Fibroblast of skin of scalp (primary cell): ENCODE results near the gene TLL2. TPM values are rescaled to one million over a fixed set of nuclear protein-coding genes. Genes with fewer than 3 reads are reported as not detected.
"Not testable (repeated sequence)": the region's sequence is repeated elsewhere in the genome, so short reads cannot be mapped to it uniquely, and the experiment has no call there.

Experiments used
- DNase-seq: peaks from one replicate; pipeline ENCODE4 v3.0.0-alpha.2; 2013
- polyA plus RNA-seq, 2 experiments: library from polyadenylated mRNA; unstranded; fragments of 120-200 nt; gene quantifications; one replicate each; pipeline ENCODE4 v1.2.1, GENCODE V29; 2013; ENCODE audit not compliant: insufficient read length in 2 of 2

TLL2 gene
- 0.16 TPM for polyA plus RNA-seq (2013, experiment 1 of 2; ENCODE audit: insufficient read length)
- 0.23 TPM for polyA plus RNA-seq (2013, experiment 2 of 2; ENCODE audit: insufficient read length)

GRCh38 chr10:96513698-96514561 lies at the start of gene TLL2:
Gene TLL2 (minus strand): TSS chr10:96513926. CDS start chr10:96513685, 241 bp downstream.
- DNase-seq: peak; percentile 89

- no peak for DNase-seq
Observed at GRCh38 chr10:96560966-96561887, 47.5 kb upstream of the TLL2 start.

DNA sequence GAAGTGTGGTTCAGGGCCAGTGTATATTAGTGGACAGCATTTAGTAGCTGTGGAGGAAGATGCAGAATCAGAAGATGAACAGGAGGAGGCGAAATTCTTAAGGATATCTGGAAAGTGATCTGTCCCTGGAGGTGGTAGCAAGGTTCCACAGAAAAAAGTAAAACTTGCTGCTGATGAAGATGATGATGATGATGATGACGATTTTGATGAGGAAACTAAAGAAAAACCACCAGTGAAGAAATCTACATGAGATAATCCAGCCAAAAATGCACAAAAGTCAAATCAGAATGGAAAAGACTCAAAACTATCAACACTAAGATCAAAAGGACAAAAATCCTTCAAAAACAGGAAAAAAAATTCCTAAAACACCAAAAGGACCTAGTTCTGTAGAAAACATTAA lies 46.8 kb upstream of the TLL2 start:
- DNase-seq: no peak

DNA sequence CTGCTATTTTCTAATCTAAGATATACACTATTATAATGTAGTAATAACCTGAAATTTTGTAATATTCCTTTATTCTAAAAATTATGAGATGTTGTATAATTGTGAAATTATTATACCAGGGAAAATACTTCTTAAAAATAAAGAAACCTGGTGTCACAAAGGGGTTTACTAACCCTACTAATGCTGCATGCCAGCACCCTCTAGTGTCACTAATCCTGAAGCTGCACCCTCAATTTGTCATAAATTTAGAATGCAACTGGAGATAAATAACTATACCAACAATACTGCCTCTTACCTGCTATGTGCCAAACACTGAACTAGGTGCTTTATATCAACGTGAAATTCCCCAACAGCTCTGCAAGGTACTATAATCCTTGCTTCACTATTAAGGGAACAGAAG lies 42.3 kb upstream of the TLL2 start:
- DNase-seq: peak; percentile 13

DNA sequence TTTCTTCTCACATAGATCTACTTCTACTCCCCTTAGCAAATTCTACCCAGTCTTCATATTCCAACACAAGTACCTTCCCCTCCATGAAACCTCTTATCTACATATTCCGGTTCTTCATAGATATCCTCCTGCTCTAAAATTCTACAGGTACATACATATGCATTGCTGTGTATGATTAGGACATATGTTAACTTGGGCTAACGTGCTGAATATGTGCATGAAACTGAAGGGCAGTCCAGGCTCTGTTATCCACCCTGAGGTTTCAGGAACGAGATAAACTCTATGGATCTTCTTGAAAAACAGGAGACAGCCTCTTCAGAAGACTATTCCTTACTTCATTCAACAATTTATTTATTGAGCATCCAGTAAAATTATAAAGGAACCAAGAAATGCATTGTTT lies 41.6 kb upstream of the TLL2 start:
- DNase-seq: no peak

DNA sequence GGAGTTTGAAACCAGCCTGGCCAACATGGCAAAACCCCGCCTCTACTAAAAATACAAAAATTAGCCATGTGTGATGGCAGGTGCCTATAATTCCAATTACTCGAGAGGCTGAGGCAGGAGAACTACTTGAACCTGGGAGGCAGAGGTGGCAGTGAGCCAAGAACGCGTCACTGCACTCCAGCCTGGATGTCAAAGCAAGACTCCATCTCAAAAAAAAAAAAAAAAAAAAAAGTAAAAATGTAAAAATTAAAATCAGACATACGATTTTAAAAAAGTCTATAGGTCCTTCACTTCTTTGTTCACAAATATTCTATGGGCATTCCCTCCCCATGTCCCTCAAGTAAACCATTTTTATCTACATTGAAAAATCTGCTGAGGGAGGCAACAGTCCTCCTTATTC lies 34.9 kb upstream of the TLL2 start:
- no peak for DNase-seq

GRCh38 chr10:96545558-96545957 lies 31.8 kb upstream of the TLL2 start:
- not testable (repeated sequence) for DNase-seq

DNA sequence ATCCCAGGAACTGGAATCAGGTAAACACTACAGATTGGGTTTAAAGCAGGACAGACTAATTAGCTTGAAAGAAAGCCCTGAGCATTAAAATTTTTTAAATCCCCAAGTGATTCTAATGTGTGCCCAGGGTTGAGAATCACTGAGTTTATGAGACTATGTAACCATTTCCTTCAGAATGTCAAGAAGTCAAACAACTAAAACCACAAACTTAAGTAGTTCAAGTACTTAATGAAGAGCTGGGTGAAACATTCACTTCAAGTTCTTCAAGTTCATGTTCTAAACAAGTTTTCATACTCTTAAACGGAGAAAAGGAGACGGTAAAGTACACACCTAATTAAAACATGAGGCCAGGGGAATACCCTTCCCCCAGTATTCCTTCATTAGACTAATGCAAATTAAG lies 28.2 kb upstream of the TLL2 start:
- no peak for DNase-seq

GRCh38 chr10:96540240-96540639 lies 26.5 kb upstream of the TLL2 start:
- DNase-seq: no peak

DNA sequence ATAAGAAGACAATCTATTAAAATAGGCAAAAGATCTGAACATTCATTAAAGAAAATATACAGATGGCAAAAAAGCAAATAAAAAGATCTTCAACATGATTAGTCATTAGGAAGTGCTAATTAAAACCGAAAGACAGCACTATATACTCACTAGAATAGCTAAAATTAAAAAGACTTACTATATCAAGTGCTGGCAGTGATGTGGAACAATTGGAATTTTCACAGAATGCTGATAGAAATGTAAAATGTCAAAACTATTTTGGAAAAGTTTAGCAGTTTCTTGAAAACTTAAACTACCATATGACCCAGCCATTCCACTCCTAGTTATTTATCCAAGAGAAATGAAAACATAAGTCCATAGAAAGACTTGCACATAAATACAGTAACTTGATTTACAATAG lies 25.0 kb upstream of the TLL2 start:
- DNase-seq: no peak

DNA sequence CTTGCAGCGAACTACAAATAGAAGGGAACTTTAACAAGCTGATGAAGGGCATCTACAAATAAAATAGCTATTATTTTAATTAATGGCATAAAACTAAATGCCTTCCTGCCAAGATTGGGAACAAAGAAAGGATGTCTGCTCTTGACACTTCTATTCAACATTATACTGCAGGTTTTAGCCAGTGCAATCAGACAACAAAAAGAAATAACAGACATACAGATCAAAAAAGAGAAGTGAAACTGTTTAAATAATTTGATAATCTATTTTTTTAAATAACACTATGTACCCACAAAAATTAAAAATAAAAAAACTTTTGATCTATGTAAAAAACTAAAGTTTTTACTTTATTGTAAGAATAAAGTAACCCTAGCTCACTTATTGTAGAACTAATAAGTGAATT lies 22.4 kb upstream of the TLL2 start:
- DNase-seq: no peak

DNA sequence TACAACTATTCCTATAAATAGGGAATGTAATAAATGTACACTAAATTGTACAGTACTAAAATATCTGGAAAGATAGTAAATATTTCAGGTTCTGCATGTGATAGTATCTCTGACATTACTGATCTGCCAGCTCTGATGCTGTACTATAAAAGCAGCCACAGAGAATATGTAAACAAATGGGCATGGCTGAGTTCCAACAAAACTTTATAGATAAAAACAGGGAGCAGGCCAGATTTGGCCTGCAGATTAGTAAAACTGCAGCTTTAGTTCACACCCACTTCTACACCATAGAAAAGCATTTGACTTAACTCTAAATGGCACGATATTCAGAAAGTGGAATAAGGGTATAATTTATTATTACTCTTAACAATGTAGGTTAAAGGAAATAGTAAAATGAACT lies 18.8 kb upstream of the TLL2 start:
- DNase-seq: no peak

DNA sequence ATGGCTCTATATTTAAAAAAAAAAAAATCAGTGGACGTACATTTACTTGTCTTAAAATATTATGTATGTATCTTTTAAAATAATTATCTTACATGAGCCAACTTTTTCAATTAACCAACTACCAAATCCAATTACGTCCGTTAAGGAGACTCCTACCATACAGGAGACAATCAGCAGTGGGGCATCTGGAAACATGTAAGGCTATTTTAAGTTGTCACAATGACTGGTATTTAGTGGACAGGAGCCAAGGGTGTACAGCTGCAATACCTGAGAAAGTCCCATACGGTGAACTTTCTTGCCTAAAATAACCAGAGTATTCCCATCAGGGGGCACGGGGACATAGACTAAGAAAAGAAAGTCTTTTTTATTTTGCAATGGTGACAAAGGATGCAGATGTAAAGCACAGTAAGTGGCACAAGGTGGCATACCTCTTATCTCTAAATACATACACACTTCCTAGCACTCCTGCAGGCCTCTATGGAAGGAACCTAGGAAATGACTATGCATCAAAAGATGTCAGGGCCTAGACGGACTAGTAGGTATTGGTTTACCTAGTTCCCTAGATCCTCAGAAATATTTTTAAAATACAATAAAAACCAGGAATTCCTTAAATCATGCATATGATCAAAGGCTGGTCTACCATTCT lies 16.0 kb upstream of the TLL2 start:
- DNase-seq: no peak

GRCh38 chr10:96524741-96525140 lies 11.0 kb upstream of the TLL2 start:
- DNase-seq: no peak

- DNase-seq: no peak
Observed at GRCh38 chr10:96517284-96517683, 3.6 kb upstream of the TLL2 start.

- DNase-seq: no peak
Observed at GRCh38 chr10:96516337-96516736, 2.6 kb upstream of the TLL2 start.

DNA sequence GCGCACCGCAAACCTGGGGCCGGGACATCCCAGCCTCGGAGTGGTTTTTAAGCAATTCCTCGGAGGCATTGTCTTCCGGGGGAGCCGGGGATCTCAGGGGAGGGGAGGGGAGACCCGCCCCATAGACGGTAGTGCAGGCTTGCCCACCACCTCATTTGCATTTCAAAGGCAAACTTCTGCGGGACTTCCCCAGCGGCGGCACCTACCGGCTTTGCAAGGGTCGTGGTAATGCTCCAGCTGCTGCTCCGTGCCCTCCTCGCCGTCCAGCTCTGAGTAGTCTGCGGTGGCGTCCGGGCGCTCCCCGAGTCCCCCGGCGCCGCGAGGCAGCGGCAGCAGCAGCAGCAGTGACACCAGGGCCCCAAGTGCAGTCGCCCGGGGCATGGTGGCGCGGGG lies 425 bp downstream of the TLL2 start:
- DNase-seq: no peak

- DNase-seq: no peak
Observed at GRCh38 chr10:96512524-96513304, 1.0 kb downstream of the TLL2 start.

GRCh38 chr10:96511044-96511945 lies 2.4 kb downstream of the TLL2 start:
- DNase-seq: no peak

GRCh38 chr10:96509017-96509641 lies 4.6 kb downstream of the TLL2 start:
- peak; percentile 92 for DNase-seq
